ENCODE results near the gene ZKSCAN8. TPM values are rescaled to one million over a fixed set of nuclear protein-coding genes. Genes with fewer than 3 reads are reported as not detected.
A peak's percentile ranks its signal among the peaks of the same experiment; 100 is the strongest.
"Not testable (repeated sequence)": the region's sequence is repeated elsewhere in the genome, so short reads cannot be mapped to it uniquely, and the experiment has no call there.

Gene ZKSCAN8
- 10 to 100 TPM in 1 of 2 donors, 1 to 10 TPM in 1; 7.6 to 12.2 TPM for total RNA-seq

DNA sequence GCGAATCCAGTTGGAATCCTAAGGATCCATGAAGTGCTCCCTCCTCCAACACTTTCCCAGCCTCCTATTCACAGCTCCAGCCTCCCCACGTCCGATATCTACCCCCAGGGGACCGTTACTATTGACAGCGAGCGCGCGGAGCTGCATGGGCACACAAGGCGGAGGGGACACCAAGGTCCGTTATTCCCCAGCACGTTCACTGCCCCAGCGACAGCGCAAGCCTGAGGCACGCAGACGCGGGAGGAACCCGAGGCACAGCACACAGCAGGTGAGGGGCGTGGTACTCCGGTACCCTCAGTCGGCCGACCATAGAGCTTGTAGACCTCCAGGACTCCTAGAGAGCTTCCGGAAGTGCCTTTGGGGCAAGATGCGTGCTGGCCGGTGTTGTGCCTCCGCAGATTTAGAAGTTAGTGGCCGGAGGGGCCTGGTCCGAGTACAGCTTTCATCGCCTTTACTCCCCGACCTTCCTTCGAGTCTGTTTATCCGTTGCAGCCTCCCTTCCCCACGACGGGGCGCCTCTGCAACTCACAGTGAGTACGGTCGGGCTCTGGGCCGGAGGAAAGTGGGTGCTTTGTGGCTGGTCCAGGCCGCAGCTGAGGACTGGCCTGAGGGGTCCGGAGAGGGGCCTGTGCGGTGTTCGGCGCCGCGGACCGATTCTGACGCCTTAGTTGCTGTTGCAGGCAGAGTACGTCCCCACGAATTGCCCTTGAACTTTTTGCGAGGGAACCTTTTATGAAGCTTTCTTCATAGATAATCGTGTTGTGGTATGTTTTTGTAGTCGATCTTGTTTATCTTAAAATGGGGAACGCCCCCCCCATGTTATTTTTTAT lies at the start of gene ZKSCAN8:
ZKSCAN8 (plus strand) TSS at position 384 of the 830 bp plus-strand sequence. CDS start 6,525 bp downstream, outside the sequence.
- peak; percentile 86 for DNase-seq
- intact Hi-C loops (cut with DNase I) = no loop called here

DNA sequence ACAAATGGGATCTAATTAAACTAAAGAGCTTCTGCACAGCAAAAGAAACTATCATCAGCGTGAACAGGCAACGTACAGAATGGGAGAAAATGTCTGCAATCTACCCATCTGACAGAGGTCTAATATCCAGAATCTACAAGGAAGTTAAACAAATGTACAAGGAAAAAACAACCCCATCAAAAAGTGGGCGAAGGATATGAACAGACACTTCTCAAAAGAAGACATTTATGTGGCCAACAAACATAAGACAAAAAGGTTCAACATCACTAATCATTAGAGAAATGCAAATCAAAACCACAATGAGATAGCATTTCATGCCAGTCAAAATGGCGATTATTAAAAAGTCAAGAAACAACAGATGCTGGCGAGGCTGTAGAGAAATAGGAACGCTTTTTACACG lies 39.5 kb upstream of the ZKSCAN8 start:
- H3K27me3 ChIP-seq; DNase-seq; H3K9ac ChIP-seq (ENCODE audit: low read depth in 2 of 2, low read length in 2 of 2); intact Hi-C loops (cut with DNase I); H3K27ac ChIP-seq; H3K9me3 ChIP-seq; H3K36me3 ChIP-seq; H3K4me3 ChIP-seq; H3K4me1 ChIP-seq: not testable (repeated sequence)

More for the DNA sequence above, at the start of gene ZKSCAN8:
- Histone ChIP-seq H3K4me1 (peaks cover 5% of the 10 kb centered on the region), H3K9ac (ENCODE audit: low read depth in 2 of 2, low read length in 2 of 2) (peak within 1 kb of the TSS; percentile 52 to 89), H3K9me3 (no peaks in the 10 kb centered on the region), H3K4me3 (peak within 1 kb of the TSS; percentile 90), H3K27me3 (no peaks in the 10 kb centered on the region), H3K27ac (peak within 1 kb of the TSS; percentile 58), H3K36me3 (no peaks in the 10 kb centered on the region)
- TF ChIP-seq, protein P1, sequence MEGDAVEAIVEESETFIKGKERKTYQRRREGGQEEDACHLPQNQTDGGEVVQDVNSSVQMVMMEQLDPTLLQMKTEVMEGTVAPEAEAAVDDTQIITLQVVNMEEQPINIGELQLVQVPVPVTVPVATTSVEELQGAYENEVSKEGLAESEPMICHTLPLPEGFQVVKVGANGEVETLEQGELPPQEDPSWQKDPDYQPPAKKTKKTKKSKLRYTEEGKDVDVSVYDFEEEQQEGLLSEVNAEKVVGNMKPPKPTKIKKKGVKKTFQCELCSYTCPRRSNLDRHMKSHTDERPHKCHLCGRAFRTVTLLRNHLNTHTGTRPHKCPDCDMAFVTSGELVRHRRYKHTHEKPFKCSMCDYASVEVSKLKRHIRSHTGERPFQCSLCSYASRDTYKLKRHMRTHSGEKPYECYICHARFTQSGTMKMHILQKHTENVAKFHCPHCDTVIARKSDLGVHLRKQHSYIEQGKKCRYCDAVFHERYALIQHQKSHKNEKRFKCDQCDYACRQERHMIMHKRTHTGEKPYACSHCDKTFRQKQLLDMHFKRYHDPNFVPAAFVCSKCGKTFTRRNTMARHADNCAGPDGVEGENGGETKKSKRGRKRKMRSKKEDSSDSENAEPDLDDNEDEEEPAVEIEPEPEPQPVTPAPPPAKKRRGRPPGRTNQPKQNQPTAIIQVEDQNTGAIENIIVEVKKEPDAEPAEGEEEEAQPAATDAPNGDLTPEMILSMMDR (IDR thresholded peaks at IDR 0.05) = no peak

DNA sequence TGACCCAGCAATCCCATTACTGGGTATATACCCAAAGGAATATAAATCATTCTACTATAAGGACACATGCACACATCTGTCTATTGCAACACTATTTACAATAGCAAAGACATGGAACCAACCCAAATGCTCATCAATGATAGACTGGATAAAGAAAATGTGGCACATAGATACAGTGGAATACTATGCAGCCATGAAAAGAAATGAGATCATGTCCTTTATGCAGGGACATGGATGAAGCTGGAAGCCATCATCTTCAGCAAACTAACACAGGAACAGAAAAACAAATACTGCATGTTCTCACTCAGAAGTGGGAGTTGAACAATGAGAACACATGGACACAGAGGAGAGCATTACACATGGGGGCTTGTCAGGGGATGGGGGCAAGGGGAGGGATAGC lies 39.0 kb upstream of the ZKSCAN8 start:
- H3K4me3 ChIP-seq; H3K27me3 ChIP-seq; H3K9me3 ChIP-seq; intact Hi-C loops (cut with DNase I); H3K27ac ChIP-seq; H3K4me1 ChIP-seq; H3K9ac ChIP-seq (ENCODE audit: low read depth in 2 of 2, low read length in 2 of 2); DNase-seq; H3K36me3 ChIP-seq: not testable (repeated sequence)

DNA sequence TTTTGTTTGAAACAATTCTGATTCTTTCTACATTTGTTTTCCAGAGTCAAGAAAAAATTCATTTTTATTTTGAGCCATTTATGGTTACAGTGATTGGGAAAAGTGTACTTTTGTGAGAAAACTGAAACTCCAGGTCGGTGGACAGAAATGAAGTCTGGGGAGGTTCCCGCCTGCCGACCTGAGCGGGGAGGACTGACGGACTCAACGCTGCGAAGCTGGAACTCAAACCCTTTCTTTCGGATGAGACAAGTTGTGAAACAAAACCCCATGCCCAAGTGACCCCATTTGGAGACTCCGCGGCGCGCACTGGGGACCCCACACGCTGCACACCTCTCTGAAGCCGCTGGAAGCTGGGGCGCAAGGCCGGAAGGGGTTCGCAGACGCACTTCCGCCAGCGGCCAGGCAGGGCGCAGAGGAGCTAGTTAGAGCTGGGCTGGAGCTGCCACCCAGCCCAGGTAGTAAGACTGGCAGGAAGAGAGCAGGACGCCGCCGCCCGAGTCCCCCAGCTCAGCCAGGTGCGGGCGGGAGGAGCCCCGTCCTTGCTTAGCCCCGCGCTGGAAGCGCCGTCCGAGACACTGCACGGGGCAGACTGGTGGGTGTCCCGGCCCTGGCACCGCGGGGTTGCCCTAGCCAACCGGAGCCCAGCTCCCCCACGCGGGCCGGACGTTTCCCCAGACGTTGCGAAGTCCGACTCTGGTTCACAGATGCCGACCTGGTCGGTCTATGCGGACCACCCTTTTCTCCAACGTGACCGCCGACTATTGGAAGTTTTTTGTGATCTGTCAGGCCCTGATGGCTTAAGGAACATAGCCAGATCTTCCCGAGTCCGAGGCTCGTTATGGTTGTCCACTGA lies 37.1 kb upstream of the ZKSCAN8 start:
- H3K4me3 ChIP-seq = peak overlapping the region; percentile 69
- TF ChIP-seq, protein P1 (IDR thresholded peaks at IDR 0.05) = peak; percentile 77
- peak overlapping the region; percentile 64 for H3K27ac ChIP-seq
- H3K4me1 ChIP-seq = no peaks in the 10 kb centered on the region
- H3K27me3 ChIP-seq = no peaks in the 10 kb centered on the region
- H3K36me3 ChIP-seq = no peaks in the 10 kb centered on the region
- peak overlapping the region; percentile 78 to 84 for H3K9ac ChIP-seq (ENCODE audit: low read depth in 2 of 2, low read length in 2 of 2)
- intact Hi-C loops (cut with DNase I) = no loop called here
- DNase-seq = peak; percentile 86
- H3K9me3 ChIP-seq = no peaks in the 10 kb centered on the region

DNA sequence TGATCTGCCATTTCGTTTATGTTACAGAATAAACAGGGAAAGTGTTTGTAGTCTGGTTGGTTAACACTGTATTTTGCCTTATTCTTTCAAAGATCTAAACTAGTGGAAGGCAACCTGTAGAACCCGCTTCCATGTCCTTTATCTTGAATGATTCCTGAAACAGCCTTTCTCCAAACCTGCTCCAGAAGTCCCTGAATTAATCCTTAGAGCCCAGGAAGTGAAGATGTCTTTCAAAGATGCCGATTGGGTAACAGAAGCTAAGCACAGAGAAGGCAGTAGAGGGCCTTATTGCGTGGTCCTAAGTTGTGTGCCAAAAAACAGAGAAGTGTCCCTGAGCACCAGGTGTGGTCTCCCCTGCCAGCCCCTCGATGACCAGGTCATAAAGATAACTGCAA lies 36.4 kb upstream of the ZKSCAN8 start:
- H3K27ac ChIP-seq = peak overlapping the region; percentile 64
- H3K4me1 ChIP-seq = no peaks in the 10 kb centered on the region
- H3K36me3 ChIP-seq = no peaks in the 10 kb centered on the region
- no peaks in the 10 kb centered on the region for H3K9me3 ChIP-seq
- peak overlapping the region; percentile 69 for H3K4me3 ChIP-seq
- DNase-seq = no peak
- TF ChIP-seq, protein P1 (IDR thresholded peaks at IDR 0.05) = no peak
- peaks cover under 1% of the 10 kb centered on the region for H3K27me3 ChIP-seq
- intact Hi-C loops (cut with DNase I) = no loop called here
- peak overlapping the region; percentile 33 to 78 for H3K9ac ChIP-seq (ENCODE audit: low read depth in 2 of 2, low read length in 2 of 2)

DNA sequence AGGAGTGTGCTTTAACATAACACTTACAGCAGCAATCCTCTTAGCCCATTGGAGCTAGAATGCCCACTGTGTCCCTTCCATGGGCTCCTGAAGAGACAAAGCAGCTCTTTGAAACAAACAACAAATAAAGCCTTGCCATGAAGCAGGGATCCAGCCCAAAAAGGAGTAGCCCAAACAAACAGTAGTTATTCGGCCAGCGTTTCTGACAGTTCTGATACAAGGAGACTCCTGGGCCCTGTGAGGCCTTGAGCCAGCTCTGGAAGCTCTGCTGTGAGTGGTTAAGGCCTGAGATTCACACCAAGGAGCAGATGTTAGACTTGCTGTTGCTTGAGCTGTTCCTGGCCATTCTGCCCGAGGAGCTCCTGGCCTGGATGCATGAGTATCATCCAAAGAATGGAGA lies 34.2 kb upstream of the ZKSCAN8 start:
- no peak overlapping the region for H3K27ac ChIP-seq
- TF ChIP-seq, protein P1 (IDR thresholded peaks at IDR 0.05) = no peak
- H3K9ac ChIP-seq (ENCODE audit: low read depth in 2 of 2, low read length in 2 of 2) = no peak overlapping the region
- intact Hi-C loops (cut with DNase I) = no loop called here
- H3K4me3 ChIP-seq = no peak overlapping the region
- H3K27me3 ChIP-seq = peaks cover 4% of the 10 kb centered on the region
- no peaks in the 10 kb centered on the region for H3K4me1 ChIP-seq
- no peak for DNase-seq
- no peaks in the 10 kb centered on the region for H3K36me3 ChIP-seq
- H3K9me3 ChIP-seq = no peaks in the 10 kb centered on the region

All from colonic mucosa (tissue), 4 donors.